Nephron (organoid): ENCODE results near the gene DTYMK.

ENCODE experiments used
- H3K27ac Mint-ChIP-seq, 3 experiments: 2 replicates each; pipeline ENCODE4 v1.8.0; 2020; ENCODE audit warnings: mixed read lengths in 3 of 3, mild to moderate bottlenecking in 2 of 3, moderate library complexity in 1 of 3
- H3K27me3 Mint-ChIP-seq: 2 replicates; pipeline ENCODE4 v1.8.0; 2021; ENCODE audit warnings: low read depth, mild to moderate bottlenecking, moderate library complexity, mixed read lengths
- H3K36me3 Mint-ChIP-seq: 2 replicates; pipeline ENCODE4 v1.8.0; 2020; ENCODE audit warnings: low read depth, mixed read lengths
- H3K4me1 Mint-ChIP-seq: 2 replicates; pipeline ENCODE4 v1.8.0; 2020; ENCODE audit warnings: mixed read lengths
- H3K4me3 Mint-ChIP-seq, 3 experiments: 2 replicates each; pipeline ENCODE4 v1.8.0; 2020; ENCODE audit warnings: mild to moderate bottlenecking in 3 of 3, mixed read lengths in 3 of 3, moderate library complexity in 2 of 3
- H3K9me3 Mint-ChIP-seq: 2 replicates; pipeline ENCODE4 v1.8.0; 2020; ENCODE audit warnings: mixed read lengths
- CTCF ChIP-seq, 3 experiments: fragments of 200-600 bp; sonication (generic); IDR thresholded peaks; one replicate each; pipeline ENCODE4 v1.5.0; 2021; ENCODE audit warnings: antibody characterized with exemption in 3 of 3; ENCODE audit not compliant: unreplicated experiment in 3 of 3

Gene DTYMK

GRCh38 chr2:241724975-241725870 is 38.6 kb upstream of the DTYMK start:
- Mint-ChIP-seq H3K27ac (no peak overlapping the region), H3K36me3 (peaks cover 65% of the 10 kb centered on the region), H3K27me3 (peaks cover 4% of the 10 kb centered on the region), H3K9me3 (peaks cover 31% of the 10 kb centered on the region), H3K4me1 (no peaks in the 10 kb centered on the region), H3K4me3 (no peak overlapping the region)
- TF ChIP-seq CTCF (IDR thresholded peaks at IDR 0.05; ENCODE audit: unreplicated experiment in 3 of 3), result no peak

- Mint-ChIP-seq H3K4me1 (no peaks in the 10 kb centered on the region), H3K27me3 (no peaks in the 10 kb centered on the region), H3K27ac (no peak overlapping the region), H3K4me3 (no peak overlapping the region), H3K9me3 (peaks cover 31% of the 10 kb centered on the region), H3K36me3 (peaks cover 73% of the 10 kb centered on the region)
- TF ChIP-seq CTCF (IDR thresholded peaks at IDR 0.05; ENCODE audit: unreplicated experiment in 3 of 3), result no peak
Observed at GRCh38 chr2:241724259-241724974, 37.8 kb upstream of the DTYMK start.

GRCh38 chr2:241722896-241723454 is 36.4 kb upstream of the DTYMK start:
- Mint-ChIP-seq H3K36me3 (peaks cover 81% of the 10 kb centered on the region), H3K4me1 (no peaks in the 10 kb centered on the region), H3K9me3 (peaks cover 31% of the 10 kb centered on the region), H3K27ac (no peak overlapping the region), H3K27me3 (no peaks in the 10 kb centered on the region), H3K4me3 (no peak overlapping the region)
- no peak for TF ChIP-seq CTCF (IDR thresholded peaks at IDR 0.05; ENCODE audit: unreplicated experiment in 3 of 3)

- TF ChIP-seq CTCF (IDR thresholded peaks at IDR 0.05; ENCODE audit: unreplicated experiment in 3 of 3), result no peak
- Mint-ChIP-seq H3K36me3 (peaks cover 87% of the 10 kb centered on the region), H3K9me3 (peaks cover 31% of the 10 kb centered on the region), H3K27me3 (no peaks in the 10 kb centered on the region), H3K4me3 (no peak overlapping the region), H3K27ac (no peak overlapping the region), H3K4me1 (no peaks in the 10 kb centered on the region)
Observed at GRCh38 chr2:241721852-241722251, 35.2 kb upstream of the DTYMK start.

- no peaks in the 10 kb centered on the region for H3K27me3 Mint-ChIP-seq
Observed at GRCh38 chr2:241720560-241720959, 33.9 kb upstream of the DTYMK start.

More at GRCh38 chr2:241720560-241720959, 33.9 kb upstream of the DTYMK start:
- Mint-ChIP-seq H3K9me3 (peaks cover 28% of the 10 kb centered on the region), H3K4me1 (no peaks in the 10 kb centered on the region), H3K36me3 (peaks cover 91% of the 10 kb centered on the region), H3K4me3 (no peak overlapping the region), H3K27ac (no peak overlapping the region)
- TF ChIP-seq CTCF (IDR thresholded peaks at IDR 0.05; ENCODE audit: unreplicated experiment in 3 of 3), result no peak
